Measurements from ENCODE around the gene RFT1.
"Not testable (repeated sequence)": the region's sequence is repeated elsewhere in the genome, so short reads cannot be mapped to it uniquely, and the experiment has no call there.

The RFT1 gene

GRCh38 chr3:53155760-53156159 lies 25.5 kb upstream of the RFT1 start:
- no peak overlapping the region for H3K27ac ChIP-seq (ENCODE audit: low read length)
- H3K27me3 ChIP-seq (ENCODE audit: control insufficient read depth, insufficient read depth, low read length), result no peaks in the 10 kb centered on the region
- H3K36me3 ChIP-seq (ENCODE audit: control insufficient read depth, insufficient read depth, low read length), result no peaks in the 10 kb centered on the region
- H3K4me1 ChIP-seq (ENCODE audit: control insufficient read depth, insufficient read depth, low read length), result peaks cover 12% of the 10 kb centered on the region
- no peak for DNase-seq (ENCODE audit: low read depth, low spot score)
- WGBS (ENCODE audit: insufficient coverage, insufficient read length), result no CpG with 5 or more reads among the region's 6 CpGs
- no peaks in the 10 kb centered on the region for H3K9me3 ChIP-seq (ENCODE audit: control insufficient read depth, insufficient read depth, low read length)
- no peak overlapping the region for H3K4me3 ChIP-seq (ENCODE audit: low read length)

GRCh38 chr3:53154881-53155285 lies 24.6 kb upstream of the RFT1 start:
- H3K4me1 ChIP-seq (ENCODE audit: control insufficient read depth, insufficient read depth, low read length), result peaks cover 12% of the 10 kb centered on the region
- H3K27ac ChIP-seq (ENCODE audit: low read length), result no peak overlapping the region

GRCh38 chr3:53153980-53154379 lies 23.7 kb upstream of the RFT1 start:
- Histone ChIP-seq H3K4me3 (ENCODE audit: low read length) (no peak overlapping the region), H3K27ac (ENCODE audit: low read length) (no peak overlapping the region), H3K4me1 (ENCODE audit: control insufficient read depth, insufficient read depth, low read length) (peaks cover 5% of the 10 kb centered on the region; the same call in 1 of the 2 replicates), H3K36me3 (ENCODE audit: control insufficient read depth, insufficient read depth, low read length) (no peaks in the 10 kb centered on the region), H3K27me3 (ENCODE audit: control insufficient read depth, insufficient read depth, low read length) (no peaks in the 10 kb centered on the region), H3K9me3 (ENCODE audit: control insufficient read depth, insufficient read depth, low read length) (no peaks in the 10 kb centered on the region)
- WGBS (ENCODE audit: insufficient coverage, insufficient read length), result no CpG with 5 or more reads among the region's 6 CpGs
- no peak for DNase-seq (ENCODE audit: low read depth, low spot score)

More at GRCh38 chr3:53154881-53155285, 24.6 kb upstream of the RFT1 start:
- WGBS (ENCODE audit: insufficient coverage, insufficient read length), result no CpG with 5 or more reads among the region's 4 CpGs
- H3K36me3 ChIP-seq (ENCODE audit: control insufficient read depth, insufficient read depth, low read length), result no peaks in the 10 kb centered on the region
- no peak for DNase-seq (ENCODE audit: low read depth, low spot score)
- no peaks in the 10 kb centered on the region for H3K9me3 ChIP-seq (ENCODE audit: control insufficient read depth, insufficient read depth, low read length)
- no peaks in the 10 kb centered on the region for H3K27me3 ChIP-seq (ENCODE audit: control insufficient read depth, insufficient read depth, low read length)
- no peak overlapping the region for H3K4me3 ChIP-seq (ENCODE audit: low read length)

- no peak for DNase-seq (ENCODE audit: low read depth, low spot score)
- Histone ChIP-seq H3K4me3 (ENCODE audit: low read length) (no peak overlapping the region), H3K36me3 (ENCODE audit: control insufficient read depth, insufficient read depth, low read length) (no peaks in the 10 kb centered on the region), H3K27me3 (ENCODE audit: control insufficient read depth, insufficient read depth, low read length) (no peaks in the 10 kb centered on the region), H3K27ac (ENCODE audit: low read length) (no peak overlapping the region), H3K4me1 (ENCODE audit: control insufficient read depth, insufficient read depth, low read length) (peaks cover 5% of the 10 kb centered on the region; the same call in 1 of the 2 replicates), H3K9me3 (ENCODE audit: control insufficient read depth, insufficient read depth, low read length) (no peaks in the 10 kb centered on the region)
- WGBS (ENCODE audit: insufficient coverage, insufficient read length), result no CpG with 5 or more reads among the region's 3 CpGs
Measured at GRCh38 chr3:53153264-53153823, 23.1 kb upstream of the RFT1 start.

- DNase-seq (ENCODE audit: low read depth, low spot score), result no peak
- H3K9me3 ChIP-seq (ENCODE audit: control insufficient read depth, insufficient read depth, low read length), result no peaks in the 10 kb centered on the region
- no peaks in the 10 kb centered on the region for H3K27me3 ChIP-seq (ENCODE audit: control insufficient read depth, insufficient read depth, low read length)
- H3K4me1 ChIP-seq (ENCODE audit: control insufficient read depth, insufficient read depth, low read length), result peaks cover 1% of the 10 kb centered on the region; the same call in 1 of the 2 replicates
- WGBS (ENCODE audit: insufficient coverage, insufficient read length), result no CpG with 5 or more reads among the region's 20 CpGs
- H3K36me3 ChIP-seq (ENCODE audit: control insufficient read depth, insufficient read depth, low read length), result no peaks in the 10 kb centered on the region
- H3K4me3 ChIP-seq (ENCODE audit: low read length), result no peak overlapping the region
- no peak overlapping the region for H3K27ac ChIP-seq (ENCODE audit: low read length)
Measured at GRCh38 chr3:53151870-53152660, 21.8 kb upstream of the RFT1 start.

GRCh38 chr3:53151465-53151864 lies 21.2 kb upstream of the RFT1 start:
- Histone ChIP-seq H3K36me3 (ENCODE audit: control insufficient read depth, insufficient read depth, low read length) (no peaks in the 10 kb centered on the region), H3K27me3 (ENCODE audit: control insufficient read depth, insufficient read depth, low read length) (no peaks in the 10 kb centered on the region), H3K9me3 (ENCODE audit: control insufficient read depth, insufficient read depth, low read length) (no peaks in the 10 kb centered on the region), H3K27ac (ENCODE audit: low read length) (no peak overlapping the region), H3K4me3 (ENCODE audit: low read length) (no peak overlapping the region), H3K4me1 (ENCODE audit: control insufficient read depth, insufficient read depth, low read length) (no peaks in the 10 kb centered on the region)
- DNase-seq (ENCODE audit: low read depth, low spot score), result no peak
- WGBS (ENCODE audit: insufficient coverage, insufficient read length), result no CpG with 5 or more reads among the region's 5 CpGs

GRCh38 chr3:53151086-53151438 lies 20.8 kb upstream of the RFT1 start:
- H3K27me3 ChIP-seq (ENCODE audit: control insufficient read depth, insufficient read depth, low read length); H3K27ac ChIP-seq (ENCODE audit: low read length); H3K4me3 ChIP-seq (ENCODE audit: low read length); DNase-seq (ENCODE audit: low read depth, low spot score); H3K4me1 ChIP-seq (ENCODE audit: control insufficient read depth, insufficient read depth, low read length); H3K9me3 ChIP-seq (ENCODE audit: control insufficient read depth, insufficient read depth, low read length); H3K36me3 ChIP-seq (ENCODE audit: control insufficient read depth, insufficient read depth, low read length): not testable (repeated sequence)
- WGBS (ENCODE audit: insufficient coverage, insufficient read length), result no CpG with 5 or more reads among the region's 9 CpGs

- Histone ChIP-seq H3K9me3 (ENCODE audit: control insufficient read depth, insufficient read depth, low read length) (no peaks in the 10 kb centered on the region), H3K4me3 (ENCODE audit: low read length) (no peak overlapping the region), H3K27ac (ENCODE audit: low read length) (no peak overlapping the region), H3K27me3 (ENCODE audit: control insufficient read depth, insufficient read depth, low read length) (no peaks in the 10 kb centered on the region), H3K36me3 (ENCODE audit: control insufficient read depth, insufficient read depth, low read length) (no peaks in the 10 kb centered on the region), H3K4me1 (ENCODE audit: control insufficient read depth, insufficient read depth, low read length) (no peaks in the 10 kb centered on the region)
- WGBS (ENCODE audit: insufficient coverage, insufficient read length), result no CpG with 5 or more reads among the region's 7 CpGs
- no peak for DNase-seq (ENCODE audit: low read depth, low spot score)
Measured at GRCh38 chr3:53150247-53151085, 20.2 kb upstream of the RFT1 start.

- Histone ChIP-seq H3K4me3 (ENCODE audit: low read length) (no peak overlapping the region), H3K27me3 (ENCODE audit: control insufficient read depth, insufficient read depth, low read length) (no peaks in the 10 kb centered on the region), H3K4me1 (ENCODE audit: control insufficient read depth, insufficient read depth, low read length) (no peaks in the 10 kb centered on the region), H3K9me3 (ENCODE audit: control insufficient read depth, insufficient read depth, low read length) (no peaks in the 10 kb centered on the region), H3K36me3 (ENCODE audit: control insufficient read depth, insufficient read depth, low read length) (no peaks in the 10 kb centered on the region), H3K27ac (ENCODE audit: low read length) (no peak overlapping the region)
- no peak for DNase-seq (ENCODE audit: low read depth, low spot score)
- no CpG with 5 or more reads among the region's 4 CpGs for WGBS (ENCODE audit: insufficient coverage, insufficient read length)
Measured at GRCh38 chr3:53149699-53150098, 19.5 kb upstream of the RFT1 start.

- no peaks in the 10 kb centered on the region for H3K36me3 ChIP-seq (ENCODE audit: control insufficient read depth, insufficient read depth, low read length)
- H3K4me3 ChIP-seq (ENCODE audit: low read length), result no peak overlapping the region
- no peaks in the 10 kb centered on the region for H3K27me3 ChIP-seq (ENCODE audit: control insufficient read depth, insufficient read depth, low read length)
- no peak overlapping the region for H3K27ac ChIP-seq (ENCODE audit: low read length)
- no CpG with 5 or more reads among the region's 13 CpGs for WGBS (ENCODE audit: insufficient coverage, insufficient read length)
- no peaks in the 10 kb centered on the region for H3K4me1 ChIP-seq (ENCODE audit: control insufficient read depth, insufficient read depth, low read length)
- no peak for DNase-seq (ENCODE audit: low read depth, low spot score)
- H3K9me3 ChIP-seq (ENCODE audit: control insufficient read depth, insufficient read depth, low read length), result no peaks in the 10 kb centered on the region
Measured at GRCh38 chr3:53149006-53149690, 18.9 kb upstream of the RFT1 start.
